Upper lobe of left lung (tissue), 4 donors: ENCODE results near the gene STON1.

Experiments used
- EP300 ChIP-seq, 4 donors: sonication (generic); formaldehyde crosslinking; IDR thresholded peaks; one replicate each; pipeline ENCODE4 v1.5.1; 2017; ENCODE audit warnings: antibody characterized with exemption in 4 of 4, control low read depth in 2 of 4
- POLR2A ChIP-seq, 4 donors: fragments of 450-650 bp; IDR thresholded peaks; one replicate each; pipeline ENCODE4 v1.5.1; 2016 to 2017; ENCODE audit warnings: antibody characterized with exemption in 4 of 4, mild to moderate bottlenecking in 2 of 4
- POLR2AphosphoS5 ChIP-seq, 2 donors: sonication (generic); formaldehyde crosslinking; IDR thresholded peaks; one replicate each; pipeline ENCODE4 v1.5.1; 2017; ENCODE audit warnings: antibody characterized with exemption in 2 of 2
- TF ChIP-seq, protein P1 (sequence below), 6 experiments: fragments of 450-650 bp in 4 of 6; fragments of 200-600 bp in 2 of 6; sonication (generic) in 2 of 6; IDR thresholded peaks; one replicate each; pipeline ENCODE4 v1.5.1; 2016 to 2019; ENCODE audit warnings: antibody characterized with exemption in 6 of 6

DNA sequence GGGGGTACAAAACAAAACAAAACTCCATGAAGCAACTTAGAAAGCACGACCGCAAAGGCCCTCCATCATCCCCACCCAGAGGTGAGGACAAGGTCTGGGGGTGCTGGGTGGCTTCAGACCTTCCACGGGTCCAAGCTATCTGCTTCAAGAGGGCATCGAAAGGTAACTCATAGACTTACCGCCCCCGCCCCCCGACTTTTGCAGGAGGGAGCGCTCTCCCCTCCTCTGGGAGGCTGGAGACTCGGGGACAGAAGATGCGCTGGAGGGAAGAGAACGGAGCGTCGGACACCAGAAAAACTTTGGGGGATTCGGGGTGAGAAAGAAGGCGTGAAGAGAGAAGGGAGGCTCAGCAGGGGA lies 300 bp upstream of the STON1 start:
- TF ChIP-seq, protein P1, sequence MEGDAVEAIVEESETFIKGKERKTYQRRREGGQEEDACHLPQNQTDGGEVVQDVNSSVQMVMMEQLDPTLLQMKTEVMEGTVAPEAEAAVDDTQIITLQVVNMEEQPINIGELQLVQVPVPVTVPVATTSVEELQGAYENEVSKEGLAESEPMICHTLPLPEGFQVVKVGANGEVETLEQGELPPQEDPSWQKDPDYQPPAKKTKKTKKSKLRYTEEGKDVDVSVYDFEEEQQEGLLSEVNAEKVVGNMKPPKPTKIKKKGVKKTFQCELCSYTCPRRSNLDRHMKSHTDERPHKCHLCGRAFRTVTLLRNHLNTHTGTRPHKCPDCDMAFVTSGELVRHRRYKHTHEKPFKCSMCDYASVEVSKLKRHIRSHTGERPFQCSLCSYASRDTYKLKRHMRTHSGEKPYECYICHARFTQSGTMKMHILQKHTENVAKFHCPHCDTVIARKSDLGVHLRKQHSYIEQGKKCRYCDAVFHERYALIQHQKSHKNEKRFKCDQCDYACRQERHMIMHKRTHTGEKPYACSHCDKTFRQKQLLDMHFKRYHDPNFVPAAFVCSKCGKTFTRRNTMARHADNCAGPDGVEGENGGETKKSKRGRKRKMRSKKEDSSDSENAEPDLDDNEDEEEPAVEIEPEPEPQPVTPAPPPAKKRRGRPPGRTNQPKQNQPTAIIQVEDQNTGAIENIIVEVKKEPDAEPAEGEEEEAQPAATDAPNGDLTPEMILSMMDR (IDR thresholded peaks at IDR 0.05) = no peak
- no peak for TF ChIP-seq EP300 (IDR thresholded peaks at IDR 0.05)
- no peak for TF ChIP-seq POLR2A (IDR thresholded peaks at IDR 0.05)
- TF ChIP-seq POLR2AphosphoS5 (IDR thresholded peaks at IDR 0.05) = no peak
